ENCODE measurements around the gene RANBP10.
"Not testable (repeated sequence)": the region's sequence is repeated elsewhere in the genome, so short reads cannot be mapped to it uniquely, and the experiment has no call there.

The RANBP10 gene

GRCh38 chr16:67806428-67807147 lies at the start of gene RANBP10, which contains the start of gene TSNAXIP1:
Gene RANBP10, minus strand, starts transcription at chr16:67806560. Its CDS starts 24 bp downstream, at chr16:67806536.
Gene TSNAXIP1, plus strand, starts transcription at chr16:67806889. Its CDS starts 261 bp downstream, at chr16:67807150.
- peak; percentile 92 to 93 for DNase-seq (ENCODE audit: low read depth in 2 of 2)

GRCh38 chr16:67855789-67856188 lies 49.4 kb upstream of the RANBP10 start:
- no peak for DNase-seq (ENCODE audit: low read depth in 2 of 2)

GRCh38 chr16:67853670-67854069 lies 47.3 kb upstream of the RANBP10 start:
- no peak for DNase-seq (ENCODE audit: low read depth in 2 of 2)

- DNase-seq (ENCODE audit: low read depth in 2 of 2), result no peak
These were observed 41.8 kb upstream of the RANBP10 start for GRCh38 chr16:67848118-67848517.

GRCh38 chr16:67847064-67847861 lies 40.9 kb upstream of the RANBP10 start, which contains the start of gene CENPT:
Gene CENPT, minus strand, starts transcription at chr16:67847693. Its CDS starts 13,834 bp downstream, at chr16:67833859.
- no peak for DNase-seq (ENCODE audit: low read depth in 2 of 2)

GRCh38 chr16:67846320-67847063 lies 40.1 kb upstream of the RANBP10 start, which contains the start of gene NUTF2:
Gene NUTF2, plus strand, starts transcription at chr16:67846933. Its CDS starts 18,198 bp downstream, at chr16:67865131.
- peak; percentile 92 to 93 for DNase-seq (ENCODE audit: low read depth in 2 of 2)

GRCh38 chr16:67846063-67846319 lies 39.6 kb upstream of the RANBP10 start:
- no peak for DNase-seq (ENCODE audit: low read depth in 2 of 2)

DNA sequence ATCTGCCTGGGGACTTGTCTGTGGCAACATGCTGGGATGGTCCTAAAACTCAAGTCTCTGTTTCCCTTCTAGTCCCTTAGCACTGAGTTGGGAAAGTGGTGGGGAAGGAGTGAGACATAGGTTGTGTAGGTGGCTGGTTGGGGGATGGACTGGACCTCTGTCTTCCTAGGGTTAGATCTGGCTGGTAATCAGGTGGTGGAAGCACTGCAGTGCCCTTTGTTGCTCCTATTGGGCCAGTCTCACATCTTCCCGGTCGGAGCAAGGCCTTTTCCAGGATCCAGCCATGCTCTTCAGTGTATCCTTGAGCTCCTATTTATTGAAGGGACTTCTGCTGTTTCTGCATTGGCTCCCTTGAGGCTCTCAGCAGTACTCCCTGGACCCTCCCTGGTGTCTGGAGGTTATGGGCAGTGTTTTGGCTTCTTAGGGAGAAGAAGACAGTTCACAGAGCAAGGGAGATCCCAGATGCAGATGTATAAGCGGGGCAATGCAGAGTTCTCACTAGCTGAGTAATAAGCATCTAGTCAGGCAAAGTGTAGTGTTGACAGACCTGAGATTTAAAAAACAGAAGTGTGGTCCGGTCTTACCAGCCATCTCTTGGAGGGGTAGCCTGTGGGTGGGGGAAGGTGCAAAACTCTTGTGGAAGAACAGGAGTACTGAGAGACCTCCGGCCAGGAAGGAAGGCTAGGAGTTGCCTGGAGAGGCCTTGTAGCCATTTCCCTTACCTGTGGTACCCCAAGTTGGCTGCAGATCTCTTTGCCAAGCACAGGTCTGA lies 39.1 kb upstream of the RANBP10 start:
- no peak for DNase-seq (ENCODE audit: low read depth in 2 of 2)

DNA sequence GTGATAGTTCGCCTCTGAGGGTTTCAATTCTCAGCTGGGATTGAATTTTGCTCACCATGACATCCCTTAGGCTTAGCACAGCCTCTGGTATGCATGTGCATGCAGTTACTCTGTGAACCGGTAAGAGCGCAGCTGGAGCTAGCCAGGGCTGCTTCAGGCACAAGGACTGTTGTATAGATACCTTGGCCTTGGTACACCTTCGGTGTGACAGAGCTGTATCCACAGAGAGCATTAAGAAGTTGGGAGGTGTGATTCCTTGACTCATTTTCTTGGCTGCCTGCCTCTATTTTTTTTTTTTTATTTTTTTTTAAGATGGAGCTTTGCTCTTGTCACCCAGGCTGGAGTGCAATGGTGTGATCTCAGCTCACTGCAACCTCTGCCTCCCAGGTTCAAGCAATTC lies 38.1 kb upstream of the RANBP10 start:
- DNase-seq (ENCODE audit: low read depth in 2 of 2), result no peak

DNA sequence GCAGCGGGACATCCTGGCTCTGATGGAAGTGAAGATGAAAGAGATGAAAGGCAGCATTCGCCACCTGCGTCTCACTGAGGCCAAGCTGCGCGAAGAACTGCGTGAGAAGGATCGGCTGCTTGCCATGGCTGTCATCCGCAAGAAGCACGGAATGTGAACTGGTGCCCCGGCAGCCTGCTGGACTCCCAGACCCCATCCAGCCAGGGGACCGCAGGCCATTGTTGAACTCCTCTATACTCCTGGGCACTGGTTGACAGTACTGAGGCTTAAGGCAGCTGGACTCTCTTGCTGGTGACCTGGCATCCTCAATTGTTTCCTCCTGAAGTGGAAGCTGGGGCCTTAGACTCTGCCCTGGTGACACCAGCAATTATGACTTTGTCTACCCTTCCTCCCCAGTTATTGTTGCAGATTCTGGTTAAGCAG lies 37.0 kb upstream of the RANBP10 start:
- peak; percentile 15 to 29 for DNase-seq (ENCODE audit: low read depth in 2 of 2)

DNA sequence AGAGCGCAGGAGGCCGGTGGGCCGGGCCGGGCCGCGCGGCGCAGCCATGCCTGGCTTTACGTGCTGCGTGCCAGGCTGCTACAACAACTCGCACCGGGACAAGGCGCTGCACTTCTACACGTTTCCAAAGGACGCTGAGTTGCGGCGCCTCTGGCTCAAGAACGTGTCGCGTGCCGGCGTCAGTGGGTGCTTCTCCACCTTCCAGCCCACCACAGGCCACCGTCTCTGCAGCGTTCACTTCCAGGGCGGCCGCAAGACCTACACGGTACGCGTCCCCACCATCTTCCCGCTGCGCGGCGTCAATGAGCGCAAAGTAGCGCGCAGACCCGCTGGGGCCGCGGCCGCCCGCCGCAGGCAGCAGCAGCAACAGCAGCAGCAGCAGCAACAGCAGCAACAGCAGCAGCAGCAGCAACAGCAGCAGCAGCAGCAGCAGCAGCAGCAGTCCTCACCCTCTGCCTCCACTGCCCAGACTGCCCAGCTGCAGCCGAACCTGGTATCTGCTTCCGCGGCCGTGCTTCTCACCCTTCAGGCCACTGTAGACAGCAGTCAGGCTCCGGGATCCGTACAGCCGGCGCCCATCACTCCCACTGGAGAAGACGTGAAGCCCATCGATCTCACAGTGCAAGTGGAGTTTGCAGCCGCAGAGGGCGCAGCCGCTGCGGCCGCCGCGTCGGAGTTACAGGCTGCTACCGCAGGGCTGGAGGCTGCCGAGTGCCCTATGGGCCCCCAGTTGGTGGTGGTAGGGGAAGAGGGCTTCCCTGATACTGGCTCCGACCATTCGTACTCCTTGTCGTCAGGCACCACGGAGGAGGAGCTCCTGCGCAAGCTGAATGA lies 36.4 kb upstream of the RANBP10 start:
- peak; percentile 32 to 42 for DNase-seq (ENCODE audit: low read depth in 2 of 2)

- DNase-seq (ENCODE audit: low read depth in 2 of 2), result peak; percentile 91 to 92
These were observed 35.6 kb upstream of the RANBP10 start, which contains the start of gene THAP11 for GRCh38 chr16:67841816-67842508. Gene THAP11, plus strand, starts transcription at chr16:67842320. Its CDS starts 235 bp downstream, at chr16:67842555.

DNA sequence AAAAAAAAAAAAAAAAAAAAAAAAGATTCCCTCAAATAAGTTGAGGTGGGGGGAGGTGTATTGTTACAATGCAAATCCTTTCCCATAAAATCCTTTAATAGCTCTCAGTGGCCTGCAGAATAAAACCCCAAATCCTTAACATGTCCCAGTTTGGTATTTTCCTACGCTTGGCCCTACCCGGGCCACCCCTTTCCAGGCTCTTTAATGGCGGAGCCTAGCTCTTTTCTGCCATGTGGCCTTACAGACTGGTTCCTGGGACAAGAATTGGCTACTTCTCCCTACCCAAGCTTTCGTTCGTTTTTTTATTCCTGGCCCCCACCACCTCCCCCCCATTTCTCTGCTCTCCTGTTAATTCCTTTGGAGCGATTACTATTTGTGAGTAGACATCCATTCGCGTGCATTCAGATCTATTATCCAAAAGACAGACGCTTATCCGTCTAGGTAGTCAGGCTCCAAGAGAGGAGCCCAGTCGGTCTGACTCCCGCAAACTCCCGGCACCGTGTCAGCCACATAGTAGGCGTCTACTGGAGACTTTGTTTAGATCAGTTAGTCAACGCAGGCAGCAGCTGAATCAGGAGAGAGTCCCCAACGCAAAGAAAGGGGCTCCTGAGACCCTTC lies 34.9 kb upstream of the RANBP10 start:
- no peak for DNase-seq (ENCODE audit: low read depth in 2 of 2)

DNA sequence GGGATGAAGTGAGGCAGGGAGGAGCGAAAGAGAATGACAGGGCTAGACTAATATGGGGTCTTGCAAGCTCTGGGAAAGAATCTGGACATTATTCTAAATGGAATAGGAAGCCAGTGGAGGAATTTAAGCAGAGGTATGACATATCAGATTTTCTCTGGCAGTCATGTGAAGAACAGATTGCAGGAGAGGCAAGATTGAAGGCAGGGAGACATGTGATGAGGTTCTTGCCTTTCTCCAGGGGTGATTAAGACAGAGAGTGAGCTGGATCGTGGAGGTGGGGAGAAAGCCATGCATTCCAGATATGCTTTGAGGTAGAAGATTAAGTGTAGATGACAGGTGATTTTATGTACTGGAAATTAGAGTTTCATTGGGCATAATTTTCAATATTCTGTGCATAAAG lies 31.5 kb upstream of the RANBP10 start:
- DNase-seq (ENCODE audit: low read depth in 2 of 2), result no peak

GRCh38 chr16:67837190-67837589 lies 30.8 kb upstream of the RANBP10 start:
- DNase-seq (ENCODE audit: low read depth in 2 of 2), result not testable (repeated sequence)

- no peak for DNase-seq (ENCODE audit: low read depth in 2 of 2)
These were observed 27.9 kb upstream of the RANBP10 start for GRCh38 chr16:67834242-67834614.

DNA sequence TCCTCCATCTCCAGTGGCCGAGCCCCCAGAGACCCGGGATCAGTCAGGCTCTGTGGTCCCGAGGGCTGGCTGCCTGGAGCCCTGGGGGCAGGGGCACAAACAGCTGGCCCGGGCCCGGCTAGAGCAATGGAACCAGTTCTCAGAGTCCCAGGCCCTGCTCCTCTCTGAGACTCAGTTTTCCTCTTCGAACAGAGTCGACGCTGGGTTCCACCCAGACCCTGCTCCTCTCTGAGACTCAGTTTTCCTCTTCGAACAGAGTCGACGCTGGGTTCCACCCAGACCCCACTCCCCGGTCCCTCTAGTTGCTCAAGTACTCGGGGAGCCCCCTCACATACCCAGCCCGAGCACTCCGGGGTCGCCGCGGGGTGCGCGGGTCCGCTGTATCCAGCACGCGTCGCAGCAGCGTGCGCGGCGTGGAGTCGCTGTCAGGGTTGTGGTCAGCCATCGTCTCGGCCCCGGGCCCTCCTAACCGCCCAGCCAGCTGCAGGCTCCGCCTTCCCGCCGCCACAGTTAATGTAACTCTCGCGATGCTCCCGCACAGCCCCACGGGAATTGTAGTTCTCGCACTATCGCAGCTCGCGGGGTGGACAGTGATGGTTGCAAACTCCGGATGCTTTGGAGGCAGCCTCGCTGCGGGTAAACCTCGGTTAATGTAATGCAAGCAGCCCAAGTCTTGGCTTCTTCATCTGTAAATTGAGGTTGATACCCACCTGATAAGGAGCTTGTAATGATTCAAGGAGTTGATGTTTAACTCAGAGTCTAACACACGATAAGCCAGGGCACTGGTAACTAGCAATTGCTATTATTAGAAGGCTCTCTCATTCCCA lies 27.3 kb upstream of the RANBP10 start:
- DNase-seq (ENCODE audit: low read depth in 2 of 2), result peak; percentile 80 to 93

GRCh38 chr16:67833030-67833414 lies 26.7 kb upstream of the RANBP10 start:
- DNase-seq (ENCODE audit: low read depth in 2 of 2), result no peak

All from stimulated activated CD4-positive, alpha-beta T cell treated with anti-CD3 and anti-CD28 coated beads, Interleukin-12 subunit alpha, Interleukin-12 subunit beta, amount 100 ng/mL, for 24 hours (primary cell).